Endodermal cell (in vitro differentiated cells): ENCODE data around the gene FBXL13. TPM values are rescaled to one million over a fixed set of nuclear protein-coding genes. Genes with fewer than 3 reads are reported as not detected.

Experiments
- DNase-seq: peaks from one replicate; pipeline ENCODE4 v3.0.0-alpha.2; 2017
- H3K27ac ChIP-seq: 2 replicates; pipeline ENCODE4 v1.5.1; 2013; ENCODE audit warnings: mild to moderate bottlenecking, low read depth, low read length, moderate library complexity
- H3K27me3 ChIP-seq: 2 replicates; pipeline ENCODE4 v1.6.1; 2013; ENCODE audit warnings: mild to moderate bottlenecking, low read length, moderate library complexity; ENCODE audit not compliant: insufficient read depth, control insufficient read depth, poor library complexity, severe bottlenecking
- H3K36me3 ChIP-seq: 2 replicates; pipeline ENCODE4 v1.7.0; 2013; ENCODE audit warnings: mild to moderate bottlenecking, low read length, moderate library complexity; ENCODE audit not compliant: control insufficient read depth, insufficient read depth
- H3K4me1 ChIP-seq: one replicate; pipeline ENCODE4 v1.7.0; 2013; ENCODE audit warnings: low read length; ENCODE audit not compliant: control insufficient read depth, insufficient read depth
- H3K4me3 ChIP-seq: 2 replicates; pipeline ENCODE4 v1.5.1; 2013; ENCODE audit warnings: mild to moderate bottlenecking, low read length, moderate library complexity
- H3K9ac ChIP-seq: 2 replicates; pipeline ENCODE4 v1.6.1; 2013; ENCODE audit warnings: mild to moderate bottlenecking, low read length, moderate library complexity; ENCODE audit not compliant: poor library complexity, severe bottlenecking; ENCODE audit errors: extremely low read depth
- H3K9me3 ChIP-seq: 2 replicates; pipeline ENCODE4 v1.6.1; 2013; ENCODE audit warnings: mild to moderate bottlenecking, low read length, moderate library complexity; ENCODE audit not compliant: control insufficient read depth
- H3K27ac Mint-ChIP-seq: 2 replicates; pipeline ENCODE4 v1.8.0; 2020; ENCODE audit warnings: mixed read lengths
- H3K27me3 Mint-ChIP-seq: 2 replicates; pipeline ENCODE4 v1.8.0; 2021; ENCODE audit warnings: mild to moderate bottlenecking, mixed read lengths; ENCODE audit not compliant: insufficient read depth
- H3K36me3 Mint-ChIP-seq: 2 replicates; pipeline ENCODE4 v1.8.0; 2020; ENCODE audit warnings: low read depth, mixed read lengths
- H3K4me1 Mint-ChIP-seq: 2 replicates; pipeline ENCODE4 v1.8.0; 2020; ENCODE audit warnings: mixed read lengths
- H3K4me3 Mint-ChIP-seq: 2 replicates; pipeline ENCODE4 v1.8.0; 2020; ENCODE audit warnings: mild to moderate bottlenecking, moderate library complexity, mixed read lengths
- H3K9me3 Mint-ChIP-seq: 2 replicates; pipeline ENCODE4 v1.8.0; 2020; ENCODE audit warnings: mild to moderate bottlenecking, mixed read lengths
- CTCF ChIP-seq: fragments of 200-600 bp; sonication (generic); conservative IDR thresholded peaks from 2 replicates; pipeline ENCODE4 v1.5.0; 2021; ENCODE audit warnings: antibody characterized with exemption, mild to moderate bottlenecking
- WGBS, 2 experiments: methylation state at CpG; one replicate each; pipeline versions ENCODE4 v1.1.5 to v1.1.7; 2013; ENCODE audit warnings: missing lambda C conversion rate in 2 of 2, mixed read lengths in 1 of 2; ENCODE audit not compliant: insufficient coverage in 1 of 2, insufficient read length in 1 of 2; 5-methylcytosine and 5-hydroxymethylcytosine counted together
- total RNA-seq, 2 donors: library from RNA; stranded (reverse); fragmentation: NEBNext Ultra II Directional in 1 of 2; extraction: Animal tissue kit (Norgen Biotek cat#: 25700) in 1 of 2; gene quantifications; 2 replicates in 1 of 2; 3 replicates in 1 of 2; pipeline ENCODE4 v1.2.1, GENCODE V29; 2021

FBXL13 gene
- total RNA-seq, 2 donors from 2014 or later = 2.1 to 2.7 TPM

DNA sequence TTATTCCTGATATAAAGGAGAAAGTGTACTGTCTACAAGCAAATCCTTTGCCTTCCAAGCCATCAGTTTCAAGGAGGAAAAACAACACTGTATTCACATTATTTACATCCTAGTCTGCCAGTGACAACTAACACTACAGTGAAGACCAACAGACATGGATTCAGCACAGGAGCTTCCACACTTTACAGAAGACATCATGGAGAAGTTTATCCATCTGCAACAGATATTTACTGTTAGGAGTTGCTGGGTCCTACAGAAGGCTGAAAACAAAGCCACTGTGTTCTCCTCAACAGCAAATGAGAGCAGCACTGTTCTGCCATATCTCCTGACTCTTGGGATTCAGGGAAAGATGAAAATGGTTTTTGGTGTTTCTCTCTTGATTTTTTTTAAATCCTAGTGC lies 42.4 kb upstream of the FBXL13 start:
- H3K4me1 ChIP-seq = no peaks in the 10 kb centered on the region
- H3K27ac ChIP-seq = no peak overlapping the region
- H3K27me3 Mint-ChIP-seq = no peaks in the 10 kb centered on the region
- H3K36me3 Mint-ChIP-seq = peaks cover 36% of the 10 kb centered on the region
- peaks cover 8% of the 10 kb centered on the region for H3K36me3 ChIP-seq
- no peaks in the 10 kb centered on the region for H3K27me3 ChIP-seq
- DNase-seq = no peak
- no peaks in the 10 kb centered on the region for H3K4me1 Mint-ChIP-seq
- H3K4me3 ChIP-seq = no peak overlapping the region
- no peak overlapping the region for H3K27ac Mint-ChIP-seq
- H3K9me3 Mint-ChIP-seq = peaks cover 4% of the 10 kb centered on the region
- no peak for TF ChIP-seq CTCF
- no peak overlapping the region for H3K9ac ChIP-seq
- H3K9me3 ChIP-seq = no peaks in the 10 kb centered on the region
- H3K4me3 Mint-ChIP-seq = no peak overlapping the region

DNA sequence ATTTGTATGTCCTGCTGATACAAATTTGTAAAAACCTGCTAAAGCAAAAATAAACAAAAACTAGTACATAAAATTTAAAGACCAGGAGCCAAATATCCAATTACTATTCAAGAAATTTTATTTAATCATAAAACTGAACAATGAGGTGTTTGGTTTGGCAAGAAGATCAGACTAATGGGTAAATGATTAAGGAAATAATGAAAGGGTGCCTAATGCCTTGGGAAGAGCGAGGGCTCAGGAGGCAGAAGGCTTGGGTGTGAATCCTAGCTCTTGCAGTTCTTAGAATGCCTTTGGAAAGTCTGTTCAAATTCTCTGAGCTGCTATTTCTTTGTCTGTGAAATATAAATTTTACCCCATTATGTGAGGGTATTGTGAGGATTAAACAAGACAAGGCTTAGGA lies 41.9 kb upstream of the FBXL13 start:
- no peak for DNase-seq
- Histone ChIP-seq H3K27me3 (no peaks in the 10 kb centered on the region), H3K4me3 (no peak overlapping the region), H3K4me1 (no peaks in the 10 kb centered on the region), H3K9me3 (no peaks in the 10 kb centered on the region), H3K9ac (no peak overlapping the region), H3K36me3 (peaks cover 8% of the 10 kb centered on the region), H3K27ac (no peak overlapping the region)
- 87 to 100% methylated on average over 1 of the region's 1 CpG for WGBS, 2 experiments
- Mint-ChIP-seq H3K4me1 (no peaks in the 10 kb centered on the region), H3K36me3 (peaks cover 39% of the 10 kb centered on the region), H3K27me3 (no peaks in the 10 kb centered on the region), H3K4me3 (no peak overlapping the region), H3K27ac (no peak overlapping the region), H3K9me3 (peaks cover 6% of the 10 kb centered on the region)
- no peak for TF ChIP-seq CTCF

- 87 to 95% methylated on average over 3 to 4 of the region's 4 CpGs for WGBS, 2 experiments
- TF ChIP-seq CTCF = no peak
- H3K4me1 ChIP-seq = no peaks in the 10 kb centered on the region
- Mint-ChIP-seq H3K9me3 (peaks cover 6% of the 10 kb centered on the region), H3K27ac (no peak overlapping the region), H3K36me3 (peaks cover 46% of the 10 kb centered on the region), H3K4me3 (no peak overlapping the region), H3K4me1 (no peaks in the 10 kb centered on the region), H3K27me3 (no peaks in the 10 kb centered on the region)
- H3K36me3 ChIP-seq = peaks cover 1% of the 10 kb centered on the region
- H3K27me3 ChIP-seq = no peaks in the 10 kb centered on the region
- no peak overlapping the region for H3K9ac ChIP-seq
- H3K27ac ChIP-seq = no peak overlapping the region
- H3K4me3 ChIP-seq = no peak overlapping the region
- DNase-seq = no peak
- H3K9me3 ChIP-seq = no peaks in the 10 kb centered on the region
Observed at GRCh38 chr7:103115771-103116170, 41.2 kb upstream of the FBXL13 start.
